COLO829 (cell line): ENCODE measurements around the gene SHROOM3.
"Not testable (repeated sequence)": the region's sequence is repeated elsewhere in the genome, so short reads cannot be mapped to it uniquely, and the experiment has no call there.

ENCODE experiments used
- DNase-seq: peaks from one replicate; pipeline ENCODE4 v3.0.0; 2012; ENCODE audit warnings: low spot score

Gene SHROOM3

GRCh38 chr4:76697129-76697803, 262.2 kb downstream of the SHROOM3 start:
- DNase-seq: no peak

GRCh38 chr4:76698141-76698540, 263.1 kb downstream of the SHROOM3 start:
- no peak for DNase-seq

- DNase-seq: no peak
These were observed 264.8 kb downstream of the SHROOM3 start for GRCh38 chr4:76699751-76700310.

GRCh38 chr4:76702440-76703122, 267.6 kb downstream of the SHROOM3 start:
- DNase-seq: no peak

- DNase-seq: peak; percentile 91
These were observed 268.1 kb downstream of the SHROOM3 start for GRCh38 chr4:76703123-76703490.

- no peak for DNase-seq
These were observed 268.6 kb downstream of the SHROOM3 start for GRCh38 chr4:76703676-76704075.

GRCh38 chr4:76704133-76704881, 269.3 kb downstream of the SHROOM3 start:
- DNase-seq: no peak

GRCh38 chr4:76705472-76705871, 270.4 kb downstream of the SHROOM3 start:
- no peak for DNase-seq

GRCh38 chr4:76706581-76706980, 271.6 kb downstream of the SHROOM3 start:
- no peak for DNase-seq

GRCh38 chr4:76708971-76709771, 274.1 kb downstream of the SHROOM3 start:
- DNase-seq: no peak

GRCh38 chr4:76709772-76710090, 274.7 kb downstream of the SHROOM3 start:
- DNase-seq: no peak

GRCh38 chr4:76712564-76712963, 277.5 kb downstream of the SHROOM3 start:
- no peak for DNase-seq

GRCh38 chr4:76714226-76714625, 279.2 kb downstream of the SHROOM3 start:
- DNase-seq: no peak

GRCh38 chr4:76716020-76716419, 281.0 kb downstream of the SHROOM3 start:
- no peak for DNase-seq

GRCh38 chr4:76716658-76717057, 281.6 kb downstream of the SHROOM3 start:
- DNase-seq: no peak

- no peak for DNase-seq
These were observed 282.4 kb downstream of the SHROOM3 start for GRCh38 chr4:76717431-76717830.

GRCh38 chr4:76718021-76718420, 283.0 kb downstream of the SHROOM3 start:
- no peak for DNase-seq

- no peak for DNase-seq
These were observed 283.8 kb downstream of the SHROOM3 start for GRCh38 chr4:76718831-76719230.

GRCh38 chr4:76720121-76720520, 285.1 kb downstream of the SHROOM3 start:
- no peak for DNase-seq

GRCh38 chr4:76722146-76722545, 287.1 kb downstream of the SHROOM3 start:
- not testable (repeated sequence) for DNase-seq

GRCh38 chr4:76722838-76723237, 287.8 kb downstream of the SHROOM3 start:
- DNase-seq: no peak

- no peak for DNase-seq
These were observed 288.3 kb downstream of the SHROOM3 start for GRCh38 chr4:76723373-76723772.
